ENCODE results near the gene DENND1A. TPM values are rescaled to one million over a fixed set of nuclear protein-coding genes. Genes with fewer than 3 reads are reported as not detected.

DENND1A gene
- total RNA-seq, 1 experiment from 2014 or later: 29.7 TPM

GRCh38 chr9:123630233-123630632, 299.7 kb downstream of the DENND1A start:
- Histone ChIP-seq H3K9me2 (replicated peaks; ENCODE audit: low read length) (no peaks in the 10 kb centered on the region), H3K27ac (ENCODE audit: low read length) (no peak overlapping the region), H3K27me3 (ENCODE audit: low read length) (no peaks in the 10 kb centered on the region), H4K20me1 (ENCODE audit: low read length) (no peaks in the 10 kb centered on the region), H3K9ac (ENCODE audit: low read length) (no peak overlapping the region), H3K79me2 (ENCODE audit: low read length) (no peaks in the 10 kb centered on the region), H3F3A (ENCODE audit: low read length, unreplicated experiment) (no peaks in the 10 kb centered on the region), H3K4me1 (ENCODE audit: insufficient read depth, low read length) (no peaks in the 10 kb centered on the region), H3K4me2 (ENCODE audit: low read length) (no peak overlapping the region), H3K36me3 (ENCODE audit: low read depth, low read length) (no peaks in the 10 kb centered on the region), H3K4me3 (ENCODE audit: low read length) (no peak overlapping the region), H3K9me3 (ENCODE audit: low read length) (no peaks in the 10 kb centered on the region), H2AFZ (ENCODE audit: low read length) (no peak overlapping the region)
- ChIA-PET CTCF (no interaction called here), POLR2A (ENCODE audit: unreplicated experiment) (no interaction called here)
- no peak for ATAC-seq
- intact Hi-C loops (cut with micrococcal nuclease): no loop called here
- no peak for DNase-seq
- BruUV-seq (replicated peaks): no TSS peak
- no peak for TF ChIP-seq EZH2 (IDR thresholded peaks at IDR 0.05; ENCODE audit: low read length, unreplicated experiment)
- no peak for TF ChIP-seq EZH2phosphoT487 (IDR thresholded peaks at IDR 0.05; ENCODE audit: borderline replicate concordance, low read length)
- no peak for TF ChIP-seq CTCF (conservative IDR thresholded peaks at IDR 0.05; ENCODE audit: low read depth, low read length)

DNA sequence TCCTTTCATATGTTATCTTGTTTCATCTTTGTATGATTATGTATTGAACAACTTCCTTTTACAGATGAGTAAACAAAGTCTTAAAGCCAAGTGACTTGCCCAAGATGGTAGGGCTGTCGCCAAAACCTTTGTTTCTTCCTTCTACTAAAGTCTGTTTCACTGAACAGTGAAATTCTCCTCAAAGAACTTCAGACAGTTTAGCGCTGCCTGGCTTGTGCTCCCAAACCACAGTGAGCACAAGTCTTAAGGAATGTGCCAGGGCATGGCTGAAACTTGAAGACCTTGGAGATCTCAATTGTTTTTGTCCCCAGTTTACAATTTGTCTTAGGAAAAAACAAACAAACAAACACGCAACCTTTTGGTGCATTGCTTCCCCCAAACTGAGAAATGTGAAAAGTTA, 300.4 kb downstream of the DENND1A start:
- no peak overlapping the region for H3K27ac ChIP-seq (ENCODE audit: low read length)
- H4K20me1 ChIP-seq (ENCODE audit: low read length): no peaks in the 10 kb centered on the region
- H3K9ac ChIP-seq (ENCODE audit: low read length): no peak overlapping the region
- no peaks in the 10 kb centered on the region for H3K79me2 ChIP-seq (ENCODE audit: low read length)
- BruUV-seq (replicated peaks): no TSS peak
- POLR2A ChIA-PET (ENCODE audit: unreplicated experiment): no interaction called here
- H3K36me3 ChIP-seq (ENCODE audit: low read depth, low read length): no peaks in the 10 kb centered on the region
- no peaks in the 10 kb centered on the region for H3K27me3 ChIP-seq (ENCODE audit: low read length)
- ATAC-seq (no peak), DNase-seq (no peak)
- no peaks in the 10 kb centered on the region for H3K9me3 ChIP-seq (ENCODE audit: low read length)
- no peaks in the 10 kb centered on the region for H3K4me1 ChIP-seq (ENCODE audit: insufficient read depth, low read length)
- intact Hi-C loops (cut with micrococcal nuclease): no loop called here
- CTCF ChIA-PET: no interaction called here
- H3K4me2 ChIP-seq (ENCODE audit: low read length): no peak overlapping the region
- no peak overlapping the region for H3K4me3 ChIP-seq (ENCODE audit: low read length)
- H2AFZ ChIP-seq (ENCODE audit: low read length): no peak overlapping the region
- TF ChIP-seq CTCF (conservative IDR thresholded peaks at IDR 0.05; ENCODE audit: low read depth, low read length): no peak
- H3K9me2 ChIP-seq (replicated peaks; ENCODE audit: low read length): no peaks in the 10 kb centered on the region
- no peaks in the 10 kb centered on the region for H3F3A ChIP-seq (ENCODE audit: low read length, unreplicated experiment)

GRCh38 chr9:123622711-123623241, 307.1 kb downstream of the DENND1A start:
- Histone ChIP-seq H3K79me2 (ENCODE audit: low read length) (no peaks in the 10 kb centered on the region), H3K9me3 (ENCODE audit: low read length) (no peaks in the 10 kb centered on the region), H3K4me1 (ENCODE audit: insufficient read depth, low read length) (no peaks in the 10 kb centered on the region), H3K9me2 (replicated peaks; ENCODE audit: low read length) (no peaks in the 10 kb centered on the region), H3K27ac (ENCODE audit: low read length) (no peak overlapping the region), H3F3A (ENCODE audit: low read length, unreplicated experiment) (no peaks in the 10 kb centered on the region), H2AFZ (ENCODE audit: low read length) (no peak overlapping the region), H3K9ac (ENCODE audit: low read length) (no peak overlapping the region), H3K36me3 (ENCODE audit: low read depth, low read length) (no peaks in the 10 kb centered on the region), H3K27me3 (ENCODE audit: low read length) (no peaks in the 10 kb centered on the region), H3K4me2 (ENCODE audit: low read length) (no peak overlapping the region), H3K4me3 (ENCODE audit: low read length) (no peak overlapping the region), H4K20me1 (ENCODE audit: low read length) (no peaks in the 10 kb centered on the region)
- ChIA-PET CTCF (no interaction called here), POLR2A (ENCODE audit: unreplicated experiment) (no interaction called here)
- intact Hi-C loops (cut with micrococcal nuclease): no loop called here
- DNase-seq (no peak), ATAC-seq (no peak)
- BruUV-seq (replicated peaks): no TSS peak
- TF ChIP-seq EZH2 (IDR thresholded peaks at IDR 0.05; ENCODE audit: low read length, unreplicated experiment) (no peak), CTCF (conservative IDR thresholded peaks at IDR 0.05; ENCODE audit: low read depth, low read length) (no peak), EZH2phosphoT487 (IDR thresholded peaks at IDR 0.05; ENCODE audit: borderline replicate concordance, low read length) (no peak)

Measured in PC-3 (cell line).